Erythroblast (primary cell): ENCODE data around the gene TUT4.

Experiments
- GATA1 ChIP-seq: IDR thresholded peaks from 2 replicates; pipeline ENCODE4 v1.6.1; 2011; ENCODE audit warnings: low read depth, mild to moderate bottlenecking, control low read depth, low read length, moderate library complexity
- POLR2A ChIP-seq: IDR thresholded peaks from 2 replicates; pipeline ENCODE4 v1.6.1; 2011; ENCODE audit warnings: mild to moderate bottlenecking, low read length

DNA sequence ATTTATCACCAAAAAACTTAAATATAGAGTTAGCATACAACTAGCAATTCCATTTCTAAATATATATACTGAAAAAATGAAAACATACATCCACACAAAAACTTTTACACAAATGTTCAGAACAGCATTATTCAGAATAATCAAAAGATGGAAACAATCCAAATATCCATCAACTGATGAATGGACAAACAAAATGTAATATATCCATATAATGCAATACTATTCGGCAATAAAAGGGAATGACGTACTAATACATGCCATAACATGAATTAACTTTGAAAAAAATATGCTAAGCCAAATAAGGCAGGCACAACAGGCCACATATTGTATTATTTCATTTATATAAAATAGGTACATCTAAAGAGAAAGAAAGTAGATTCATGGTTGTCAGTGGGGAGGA lies 33.9 kb downstream of the TUT4 start:
- TF ChIP-seq GATA1 (no peak), POLR2A (no peak)
